HUES64 (cell line): ENCODE results near the gene EXOG.

ENCODE experiments used
- H3K27ac ChIP-seq: 2 replicates; pipeline ENCODE4 v1.7.0; 2013; ENCODE audit warnings: low read depth, low read length, inconsistent platforms
- H3K27me3 ChIP-seq: 2 replicates; pipeline ENCODE4 v1.6.1; 2013; ENCODE audit warnings: mild to moderate bottlenecking, low read length; ENCODE audit not compliant: insufficient read depth
- H3K36me3 ChIP-seq: 2 replicates; pipeline ENCODE4 v1.6.1; 2013; ENCODE audit warnings: mild to moderate bottlenecking, low read length; ENCODE audit not compliant: insufficient read depth
- H3K4me1 ChIP-seq: 2 replicates; pipeline ENCODE4 v1.6.1; 2013; ENCODE audit warnings: mild to moderate bottlenecking, low read length, moderate library complexity; ENCODE audit not compliant: insufficient read depth
- H3K4me3 ChIP-seq: 2 replicates; pipeline ENCODE4 v1.5.1; 2013; ENCODE audit warnings: mild to moderate bottlenecking, low read length, moderate library complexity
- H3K9ac ChIP-seq: 2 replicates; pipeline ENCODE4 v1.6.1; 2013; ENCODE audit warnings: mild to moderate bottlenecking, low read depth, low read length
- H3K9me3 ChIP-seq: 2 replicates; pipeline ENCODE4 v1.6.1; 2013; ENCODE audit warnings: low read depth, low read length; ENCODE audit not compliant: insufficient read depth
- WGBS: fragments of 150-250, 120-280 bp; methylation state at CpG from one replicate; pipeline ENCODE4 v1.1.7; 2013; ENCODE audit warnings: missing lambda C conversion rate; 5-methylcytosine and 5-hydroxymethylcytosine counted together

EXOG gene

DNA sequence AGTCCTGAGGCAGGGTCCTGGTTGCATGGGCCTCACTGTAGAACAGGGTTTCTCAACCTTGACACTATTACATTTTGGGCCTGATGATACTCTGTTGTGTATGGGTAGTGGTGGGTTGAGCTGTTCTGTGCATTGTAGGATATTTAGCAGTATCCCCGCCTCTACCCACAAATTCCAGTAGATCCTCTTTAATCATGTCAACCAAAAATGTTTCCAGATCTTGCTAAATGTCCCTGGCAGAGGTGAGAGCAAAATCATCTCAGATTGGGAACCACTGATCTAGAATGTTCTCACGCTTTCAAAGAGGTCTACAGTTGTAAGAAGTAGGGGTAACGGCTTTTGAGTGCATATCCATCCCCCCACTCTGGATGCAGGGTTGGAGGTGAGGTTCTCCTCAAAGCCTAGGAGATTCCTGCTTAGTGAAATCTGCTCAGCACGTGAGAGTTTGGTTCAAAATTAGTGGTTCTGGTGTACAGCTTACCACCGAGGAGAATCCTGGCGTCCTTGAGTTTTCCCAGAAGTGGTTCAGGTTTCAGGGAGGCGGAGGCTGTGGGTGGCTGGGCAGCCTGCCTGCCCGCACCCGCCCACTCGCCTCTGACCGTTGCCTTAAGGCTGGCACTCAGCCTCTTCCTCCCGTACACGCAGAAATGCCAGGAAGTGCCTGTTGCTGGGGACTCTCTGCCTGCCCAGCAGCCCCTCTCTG lies 37.2 kb upstream of the EXOG start:
- no peaks in the 10 kb centered on the region for H3K36me3 ChIP-seq
- peaks cover 24% of the 10 kb centered on the region for H3K4me1 ChIP-seq
- H3K9ac ChIP-seq = no peak overlapping the region
- 87% methylated on average over 13 of the region's 13 CpGs for WGBS
- H3K27me3 ChIP-seq = no peaks in the 10 kb centered on the region
- no peak overlapping the region for H3K4me3 ChIP-seq
- no peaks in the 10 kb centered on the region for H3K9me3 ChIP-seq
- no peak overlapping the region for H3K27ac ChIP-seq

GRCh38 chr3:38459499-38460048 lies 36.6 kb upstream of the EXOG start:
- no peak overlapping the region for H3K4me3 ChIP-seq
- 93% methylated on average over 10 of the region's 10 CpGs for WGBS
- H3K27me3 ChIP-seq = no peaks in the 10 kb centered on the region
- H3K4me1 ChIP-seq = peaks cover 24% of the 10 kb centered on the region
- H3K9ac ChIP-seq = no peak overlapping the region
- H3K36me3 ChIP-seq = no peaks in the 10 kb centered on the region
- no peaks in the 10 kb centered on the region for H3K9me3 ChIP-seq
- no peak overlapping the region for H3K27ac ChIP-seq

DNA sequence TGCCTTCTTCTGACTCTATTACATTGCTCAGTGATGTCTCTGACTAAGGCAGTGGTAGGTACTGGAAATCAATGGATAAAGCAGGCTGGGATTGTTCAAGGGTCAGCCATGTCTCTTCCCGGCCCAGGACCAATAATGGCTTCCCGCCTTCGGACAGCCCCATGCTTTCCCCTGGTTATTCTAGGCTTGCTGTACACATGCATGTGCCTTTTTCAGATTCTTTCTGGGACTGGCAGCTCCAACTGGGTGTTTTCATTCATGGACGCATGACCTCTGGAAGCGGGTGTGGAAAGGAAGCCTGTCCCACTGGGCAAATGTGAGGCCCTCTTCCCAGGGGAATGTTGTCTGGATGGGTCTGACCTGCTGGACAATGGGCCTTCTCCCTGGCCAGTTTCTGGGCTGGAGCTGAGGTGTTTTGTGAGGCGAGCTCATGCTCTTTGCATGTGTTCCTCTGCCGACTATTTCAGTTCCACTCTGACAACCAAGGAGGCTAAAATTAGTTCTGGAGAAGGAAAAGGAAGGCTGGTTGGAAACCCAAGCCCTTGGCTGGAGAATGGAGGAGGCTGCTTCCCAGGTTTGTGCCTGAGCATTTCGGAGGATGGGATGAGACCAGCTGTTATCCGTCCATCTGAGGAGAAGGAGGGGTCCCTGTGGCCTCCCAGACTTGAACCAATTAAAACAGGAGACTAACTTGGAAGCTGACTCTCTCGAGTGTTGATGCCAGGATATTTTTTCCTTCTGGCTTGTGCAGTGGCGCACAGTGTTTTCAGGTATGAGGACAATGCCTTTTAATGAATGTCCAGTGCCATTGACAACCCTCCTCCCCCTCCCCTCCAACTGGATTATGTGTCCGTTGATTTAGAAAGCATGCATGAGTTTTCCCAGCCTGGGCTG lies 35.5 kb upstream of the EXOG start:
- Histone ChIP-seq H3K4me1 (peaks cover 24% of the 10 kb centered on the region), H3K27ac (no peak overlapping the region), H3K27me3 (no peaks in the 10 kb centered on the region), H3K4me3 (no peak overlapping the region), H3K9me3 (no peaks in the 10 kb centered on the region), H3K36me3 (no peaks in the 10 kb centered on the region), H3K9ac (no peak overlapping the region)
- WGBS = 93% methylated on average over 12 of the region's 12 CpGs

- 92% methylated on average over 1 of the region's 1 CpG for WGBS
- Histone ChIP-seq H3K27me3 (no peaks in the 10 kb centered on the region), H3K9me3 (peaks cover 31% of the 10 kb centered on the region), H3K27ac (no peak overlapping the region), H3K4me3 (no peak overlapping the region), H3K9ac (no peak overlapping the region), H3K4me1 (no peaks in the 10 kb centered on the region), H3K36me3 (peaks cover 4% of the 10 kb centered on the region)
Observed at GRCh38 chr3:38465588-38466154, 30.5 kb upstream of the EXOG start.

DNA sequence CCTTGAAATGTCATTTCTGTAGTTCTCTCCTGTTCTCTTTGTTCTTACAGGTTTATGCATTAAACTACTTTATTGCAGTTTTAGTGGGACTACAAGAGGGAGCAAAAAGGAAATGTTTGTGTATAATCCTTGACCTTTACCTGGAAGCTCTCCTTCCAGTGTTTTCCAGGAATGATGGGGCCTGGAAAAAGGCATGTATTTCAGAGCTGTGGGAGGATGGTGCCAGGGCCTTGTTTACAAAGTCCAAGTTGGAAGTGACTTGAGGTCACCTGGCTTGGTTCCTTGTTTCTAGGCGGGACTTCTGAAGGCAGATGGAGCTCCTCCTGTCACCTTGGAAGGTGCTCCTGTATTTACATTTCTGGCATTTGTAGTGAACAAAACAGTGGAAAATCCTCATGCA lies 27.4 kb upstream of the EXOG start:
- H3K4me1 ChIP-seq = no peaks in the 10 kb centered on the region
- WGBS = 95% methylated on average over 1 of the region's 1 CpG
- H3K27me3 ChIP-seq = no peaks in the 10 kb centered on the region
- H3K36me3 ChIP-seq = peaks cover 4% of the 10 kb centered on the region
- no peak overlapping the region for H3K27ac ChIP-seq
- no peak overlapping the region for H3K9ac ChIP-seq
- H3K4me3 ChIP-seq = no peak overlapping the region
- H3K9me3 ChIP-seq = peaks cover 33% of the 10 kb centered on the region

DNA sequence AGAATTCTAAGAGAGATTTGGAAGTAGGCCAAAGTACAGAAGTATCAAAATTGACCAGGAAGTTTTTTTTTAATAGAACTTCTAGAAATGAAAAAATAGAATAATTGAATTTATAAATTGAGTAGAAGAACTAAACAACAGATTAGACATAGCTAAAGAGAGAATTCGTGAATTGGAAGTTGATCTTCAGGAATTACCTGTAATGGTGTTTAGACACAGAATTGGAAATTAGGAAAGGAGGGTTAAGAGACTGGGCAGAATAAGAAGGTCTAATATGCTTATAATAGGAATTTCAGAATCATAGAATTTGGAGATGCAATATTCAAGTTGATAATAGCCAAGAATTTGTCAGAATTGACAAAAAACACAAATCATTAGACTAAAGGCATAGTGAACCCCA lies 26.3 kb upstream of the EXOG start:
- Histone ChIP-seq H3K9me3 (peaks cover 33% of the 10 kb centered on the region), H3K9ac (no peak overlapping the region), H3K27ac (no peak overlapping the region), H3K36me3 (peaks cover 4% of the 10 kb centered on the region), H3K4me1 (no peaks in the 10 kb centered on the region), H3K4me3 (no peak overlapping the region), H3K27me3 (no peaks in the 10 kb centered on the region)
- 86% methylated on average over 1 of the region's 1 CpG for WGBS

DNA sequence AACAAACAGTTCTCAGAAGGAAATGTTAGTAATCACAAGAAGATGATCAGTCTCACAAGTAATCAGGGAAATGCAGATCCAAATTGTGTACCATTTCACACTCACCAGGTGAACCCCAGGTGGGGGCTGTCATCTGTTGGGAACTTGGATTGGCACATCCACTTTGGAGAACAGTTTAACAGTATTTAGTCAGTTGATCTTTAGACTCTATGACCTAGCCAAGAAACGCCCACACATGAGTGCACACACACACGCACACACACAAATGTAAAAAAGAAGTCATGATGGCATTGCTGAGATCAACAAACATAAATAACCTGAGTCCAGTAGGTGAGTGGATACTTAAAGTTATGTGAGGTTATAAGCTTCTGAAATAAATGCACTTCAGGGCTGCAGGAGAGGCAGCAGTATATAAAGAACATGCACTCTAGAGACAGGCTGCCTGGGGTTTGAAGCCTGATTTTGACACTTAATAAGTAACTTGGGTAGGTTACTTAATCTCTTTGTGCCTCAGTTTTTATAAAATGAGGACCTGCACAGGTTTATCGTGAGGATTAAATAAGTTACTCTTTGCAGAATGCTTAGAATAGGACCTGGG lies 24.8 kb upstream of the EXOG start:
- no peaks in the 10 kb centered on the region for H3K4me1 ChIP-seq
- 98% methylated on average over 3 of the region's 3 CpGs for WGBS
- no peak overlapping the region for H3K4me3 ChIP-seq
- peaks cover 4% of the 10 kb centered on the region for H3K36me3 ChIP-seq
- no peak overlapping the region for H3K9ac ChIP-seq
- no peaks in the 10 kb centered on the region for H3K27me3 ChIP-seq
- no peak overlapping the region for H3K27ac ChIP-seq
- peaks cover 29% of the 10 kb centered on the region for H3K9me3 ChIP-seq

GRCh38 chr3:38472342-38472741 lies 23.8 kb upstream of the EXOG start:
- no peak overlapping the region for H3K9ac ChIP-seq

GRCh38 chr3:38473229-38473628 lies 22.9 kb upstream of the EXOG start:
- WGBS = 96% methylated on average over 2 of the region's 2 CpGs
- no peaks in the 10 kb centered on the region for H3K4me1 ChIP-seq
- peaks cover 26% of the 10 kb centered on the region for H3K9me3 ChIP-seq
- no peak overlapping the region for H3K27ac ChIP-seq
- H3K9ac ChIP-seq = no peak overlapping the region
- H3K36me3 ChIP-seq = peaks cover 7% of the 10 kb centered on the region
- no peaks in the 10 kb centered on the region for H3K27me3 ChIP-seq
- no peak overlapping the region for H3K4me3 ChIP-seq

More at GRCh38 chr3:38472342-38472741, 23.8 kb upstream of the EXOG start:
- no peak overlapping the region for H3K4me3 ChIP-seq
- peaks cover 29% of the 10 kb centered on the region for H3K9me3 ChIP-seq
- peaks cover 4% of the 10 kb centered on the region for H3K36me3 ChIP-seq
- H3K27ac ChIP-seq = no peak overlapping the region
- H3K27me3 ChIP-seq = no peaks in the 10 kb centered on the region
- H3K4me1 ChIP-seq = no peaks in the 10 kb centered on the region
- WGBS = 94% methylated on average over 1 of the region's 1 CpG

DNA sequence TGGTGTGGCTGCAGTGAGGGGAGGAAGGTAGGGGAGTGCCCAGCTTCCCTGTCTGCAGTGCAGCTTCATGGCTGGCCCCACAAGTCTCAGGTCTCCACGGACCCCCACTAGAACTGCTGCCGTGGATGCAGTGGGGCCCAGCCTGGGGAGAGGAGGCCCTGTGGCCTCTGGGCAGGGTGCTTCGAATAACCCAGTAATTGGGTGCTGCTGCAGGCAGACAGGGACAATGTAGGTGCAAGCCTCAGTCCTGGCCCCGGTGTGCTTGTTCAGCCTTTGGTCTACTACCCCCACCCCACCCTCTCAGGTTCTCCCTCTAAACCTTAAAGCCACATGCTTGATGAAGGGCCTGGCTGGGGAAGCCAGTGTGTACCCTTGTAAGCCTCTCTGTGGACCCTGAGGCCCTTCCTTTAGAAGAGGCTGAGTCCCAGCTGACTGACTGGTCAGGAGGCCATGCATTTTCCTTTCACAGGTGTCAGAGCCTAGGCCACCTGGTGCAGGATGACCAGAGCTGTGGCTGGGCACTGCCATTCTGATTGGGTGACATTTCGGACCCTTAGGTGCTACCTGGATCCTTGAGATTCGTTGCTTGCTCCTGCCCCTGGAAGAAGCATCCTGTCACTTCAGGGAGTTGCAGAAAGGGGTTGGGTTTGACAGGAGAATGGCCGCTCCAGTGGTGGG lies 21.1 kb upstream of the EXOG start:
- Histone ChIP-seq H3K27me3 (no peaks in the 10 kb centered on the region), H3K36me3 (peaks cover 20% of the 10 kb centered on the region), H3K9me3 (peaks cover 8% of the 10 kb centered on the region; the same call in 1 of the 2 replicates), H3K9ac (no peak overlapping the region), H3K4me3 (no peak overlapping the region), H3K4me1 (no peaks in the 10 kb centered on the region), H3K27ac (no peak overlapping the region)
- 92% methylated on average over 7 of the region's 7 CpGs for whole genome bisulfite sequencing
